Cardiac muscle cell (in vitro differentiated cells and primary cell): ENCODE results near the gene REN. TPM values are rescaled to one million over a fixed set of nuclear protein-coding genes. Genes with fewer than 3 reads are reported as not detected.

Source experiments
- DNase-seq, 2 donors: peaks; one replicate each; pipeline versions ENCODE4 v3.0.0 to v3.0.0-alpha.2; 2010 to 2017; ENCODE audit warnings: low read depth in 1 of 2, low spot score in 1 of 2
- H3K27ac ChIP-seq: fragments of 200-600 bp; sonication (generic); 2 replicates; pipeline ENCODE4 v1.5.1; 2016
- H3K27me3 ChIP-seq: fragments of 200-600 bp; sonication (generic); 2 replicates; pipeline ENCODE4 v1.6.0; 2016; ENCODE audit warnings: control low read depth
- H3K36me3 ChIP-seq: fragments of 200-600 bp; sonication (generic); 2 replicates; pipeline ENCODE4 v1.5.1; 2016; ENCODE audit warnings: control low read depth
- H3K4me1 ChIP-seq: fragments of 200-600 bp; sonication (generic); 2 replicates; pipeline ENCODE4 v1.8.1; 2017; ENCODE audit warnings: low read depth, mild to moderate bottlenecking, mixed run types
- H3K4me3 ChIP-seq: fragments of 200-600 bp; sonication (generic); 2 replicates; pipeline ENCODE4 v1.5.1; 2016; ENCODE audit warnings: mild to moderate bottlenecking
- H3K9me3 ChIP-seq: fragments of 200-600 bp; sonication (generic); 2 replicates; pipeline ENCODE4 v1.5.1; 2017; ENCODE audit warnings: low read depth, mild to moderate bottlenecking, control low read depth
- CTCF ChIP-seq: IDR thresholded peaks from 2 replicates; pipeline ENCODE4 v1.5.1; 2012; ENCODE audit warnings: low read depth, mild to moderate bottlenecking, low read length
- polyA plus RNA-seq: library from polyadenylated mRNA; unstranded; fragments of >200 nt; fragmentation: Nextera tagmentation; extraction: Ambion mirVana; gene quantifications from 2 replicates; pipeline ENCODE4 v1.2.1, GENCODE V29; 2016
- total RNA-seq: library from RNA; depleted of rRNA; stranded (reverse); fragments of >200 nt; gene quantifications from 2 replicates; pipeline ENCODE4 v1.2.3, GENCODE V29; 2016

Gene REN
- total and polyA plus RNA-seq, 2 experiments from 2014 or later, result 3.5 TPM; not detected in 1

DNA sequence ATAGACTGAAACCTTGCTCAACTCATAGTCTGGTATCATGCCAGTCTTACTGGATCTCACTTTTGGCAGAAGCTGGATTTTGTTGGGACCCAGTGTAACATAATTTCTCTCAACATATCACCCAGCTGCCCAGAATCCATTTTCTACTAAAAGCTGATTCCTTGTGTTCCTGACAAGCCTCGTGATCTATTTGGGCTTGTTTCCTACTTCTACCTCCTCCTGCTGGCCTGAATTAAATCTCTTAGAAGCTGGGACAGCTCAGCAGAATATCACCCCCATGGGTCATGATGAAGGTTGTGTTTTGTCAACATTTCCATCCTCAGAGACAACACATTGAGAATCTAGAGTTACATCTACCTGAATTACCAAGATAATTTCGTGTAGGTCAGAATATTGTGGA lies 40.0 kb upstream of the REN start:
- no peak for TF ChIP-seq CTCF
- DNase-seq, result peak in 1 of 2 donors; percentile 27
- Histone ChIP-seq H3K36me3 (no peaks in the 10 kb centered on the region), H3K9me3 (no peaks in the 10 kb centered on the region), H3K27me3 (peaks cover 17% of the 10 kb centered on the region), H3K27ac (no peak overlapping the region), H3K4me3 (no peak overlapping the region), H3K4me1 (peaks cover 4% of the 10 kb centered on the region)

DNA sequence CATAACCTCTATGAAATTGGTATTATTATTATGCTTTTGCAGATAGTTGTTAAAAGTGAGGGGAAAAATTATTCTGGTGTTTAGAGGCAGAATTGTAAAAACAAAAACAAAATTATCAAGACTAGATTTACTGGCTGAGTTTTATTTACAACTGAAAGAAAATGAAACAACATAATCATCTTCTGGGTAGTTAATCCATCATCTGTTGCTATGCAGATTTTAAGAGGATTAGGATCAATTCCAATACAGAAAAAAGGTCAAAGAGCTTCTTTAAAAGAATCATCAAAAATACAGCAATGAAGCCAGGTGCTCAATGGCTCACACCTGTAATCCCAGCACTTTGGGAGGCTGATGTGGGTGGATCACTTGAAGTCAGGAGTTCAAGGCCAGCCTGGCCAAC lies 39.3 kb upstream of the REN start:
- no peak for DNase-seq
- TF ChIP-seq CTCF, result no peak
- peaks cover 7% of the 10 kb centered on the region for H3K4me1 ChIP-seq
- no peak overlapping the region for H3K27ac ChIP-seq
- no peaks in the 10 kb centered on the region for H3K36me3 ChIP-seq
- peaks cover 17% of the 10 kb centered on the region for H3K27me3 ChIP-seq
- H3K9me3 ChIP-seq, result no peaks in the 10 kb centered on the region
- no peak overlapping the region for H3K4me3 ChIP-seq

- no peak overlapping the region for H3K27ac ChIP-seq
- no peak for TF ChIP-seq CTCF
- no peaks in the 10 kb centered on the region for H3K36me3 ChIP-seq
- H3K4me1 ChIP-seq, result peaks cover 8% of the 10 kb centered on the region
- no peak for DNase-seq
- H3K27me3 ChIP-seq, result peaks cover 17% of the 10 kb centered on the region
- no peak overlapping the region for H3K4me3 ChIP-seq
- H3K9me3 ChIP-seq, result no peaks in the 10 kb centered on the region
Measured at GRCh38 chr1:204204944-204205343, 38.8 kb upstream of the REN start.

DNA sequence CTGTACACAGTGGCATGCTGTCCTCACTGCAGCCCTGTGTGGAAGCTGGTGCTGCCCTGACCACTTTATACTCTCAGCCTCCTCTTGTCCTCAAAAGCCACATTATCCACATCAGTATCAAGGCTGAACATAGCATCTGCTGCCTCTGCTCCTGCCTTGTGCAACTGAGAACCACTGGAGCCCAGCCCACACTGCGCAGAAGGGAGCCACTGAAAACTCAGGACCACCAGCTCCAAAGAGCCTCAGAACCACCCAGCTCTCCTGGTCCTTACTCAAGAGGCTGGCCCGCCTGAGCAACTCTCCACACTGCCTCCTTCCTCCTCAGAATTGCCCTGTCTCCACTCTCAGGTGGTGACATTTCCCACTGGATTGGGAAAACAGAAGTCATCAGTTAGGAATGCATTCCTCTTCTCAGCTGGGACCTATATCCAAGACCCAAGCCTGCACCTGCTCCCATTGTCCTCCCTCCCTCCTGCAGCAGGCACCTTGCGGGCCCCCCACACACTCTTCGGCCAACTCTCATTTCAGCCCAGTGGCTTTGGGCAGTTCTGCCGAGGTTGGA lies 37.1 kb upstream of the REN start:
- Histone ChIP-seq H3K27me3 (peaks cover 17% of the 10 kb centered on the region), H3K27ac (no peak overlapping the region), H3K36me3 (no peaks in the 10 kb centered on the region), H3K9me3 (no peaks in the 10 kb centered on the region), H3K4me3 (no peak overlapping the region), H3K4me1 (peaks cover 25% of the 10 kb centered on the region)
- TF ChIP-seq CTCF, result no peak
- DNase-seq, result no peak

GRCh38 chr1:204202481-204202880 lies 36.3 kb upstream of the REN start:
- no peak for TF ChIP-seq CTCF
- no peak overlapping the region for H3K27ac ChIP-seq

More at GRCh38 chr1:204202481-204202880, 36.3 kb upstream of the REN start:
- H3K36me3 ChIP-seq, result no peaks in the 10 kb centered on the region
- H3K4me3 ChIP-seq, result no peak overlapping the region
- no peak for DNase-seq
- H3K9me3 ChIP-seq, result no peaks in the 10 kb centered on the region
- peaks cover 17% of the 10 kb centered on the region for H3K27me3 ChIP-seq
- H3K4me1 ChIP-seq, result peaks cover 26% of the 10 kb centered on the region
